Breast epithelium (tissue), 3 donors: ENCODE results near the gene KLHL21.

Experiments used
- CTCF ChIP-seq, 3 donors: fragments of 450-650 bp; IDR thresholded peaks; one replicate each; pipeline ENCODE4 v1.5.1; 2016 to 2017; ENCODE audit warnings: antibody characterized with exemption in 3 of 3, mild to moderate bottlenecking in 3 of 3, moderate library complexity in 3 of 3
- POLR2A ChIP-seq: fragments of 450-650 bp; IDR thresholded peaks from one replicate; pipeline ENCODE4 v1.6.1; 2016; ENCODE audit warnings: antibody characterized with exemption, mild to moderate bottlenecking, moderate library complexity
- POLR2AphosphoS5 ChIP-seq, 3 donors: sonication (generic); formaldehyde crosslinking; IDR thresholded peaks; one replicate each; pipeline ENCODE4 v1.6.1; 2017; ENCODE audit warnings: antibody characterized with exemption in 3 of 3

DNA sequence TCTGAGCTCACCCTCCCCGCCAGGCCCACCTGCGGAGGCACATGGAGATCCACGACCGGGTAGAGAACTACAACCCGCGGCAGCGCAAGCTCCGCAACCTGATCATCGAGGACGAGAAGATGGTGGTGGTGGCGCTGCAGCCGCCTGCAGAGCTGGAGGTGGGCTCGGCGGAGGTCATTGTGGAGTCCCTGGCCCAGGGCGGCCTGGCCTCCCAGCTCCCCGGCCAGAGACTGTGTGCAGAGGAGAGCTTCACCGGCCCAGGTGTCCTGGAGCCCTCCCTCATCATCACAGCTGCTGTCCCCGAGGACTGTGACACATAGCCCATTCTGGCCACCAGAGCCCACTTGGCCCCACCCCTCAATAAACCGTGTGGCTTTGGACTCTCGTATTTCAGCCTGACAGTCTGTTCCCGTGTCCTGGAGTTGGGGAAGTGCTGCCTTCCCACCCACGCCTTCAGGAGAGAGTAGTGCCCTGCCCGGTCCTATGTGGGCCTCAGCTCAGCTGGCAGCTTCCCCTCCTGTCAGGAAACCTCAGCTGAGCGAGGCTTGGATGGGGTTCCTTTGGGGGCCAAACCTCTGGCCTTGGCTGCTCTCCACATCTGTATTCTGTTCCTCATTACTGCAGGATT is 13.7 kb downstream of the KLHL21 start:
- no peak for TF ChIP-seq CTCF (IDR thresholded peaks at IDR 0.05)
- TF ChIP-seq POLR2A = no peak
- TF ChIP-seq POLR2AphosphoS5 (IDR thresholded peaks at IDR 0.05) = no peak
